ENCODE data around the gene SEPTIN10.

- TF ChIP-seq CTCF (IDR thresholded peaks at IDR 0.05 in 2 of 3, conservative IDR thresholded peaks at IDR 0.05 in 1 of 3; ENCODE audit: borderline replicate concordance in 1 of 3, insufficient read depth in 1 of 3, low read depth in 2 of 3, low read length in 2 of 3) (no peak), POLR2A (IDR thresholded peaks at IDR 0.05; ENCODE audit: borderline replicate concordance, extremely low read depth, insufficient read depth, insufficient read length) (no peak), EZH2phosphoT487 (IDR thresholded peaks at IDR 0.05; ENCODE audit: borderline replicate concordance) (no peak), YY1 (IDR thresholded peaks at IDR 0.05; ENCODE audit: extremely low read depth, insufficient replicate concordance, low read depth, low read length) (no peak), MAX (IDR thresholded peaks at IDR 0.05) (no peak), ELF1 (IDR thresholded peaks at IDR 0.05; ENCODE audit: borderline replicate concordance, low read depth) (no peak), ZNF274 (IDR thresholded peaks at IDR 0.05; ENCODE audit: low read depth, low read length) (no peak), POLR2AphosphoS5 (IDR thresholded peaks at IDR 0.05; ENCODE audit: low read depth, low read length) (no peak), EZH2 (IDR thresholded peaks at IDR 0.05) (no peak), REST (IDR thresholded peaks at IDR 0.05; ENCODE audit: low read depth) (no peak), ATF3 (IDR thresholded peaks at IDR 0.05) (no peak), TCF7L2 (IDR thresholded peaks at IDR 0.05; ENCODE audit: borderline replicate concordance, extremely low read depth, insufficient read depth, insufficient read length) (no peak)
These were observed 10.2 kb upstream of the SEPTIN10 start for GRCh38 chr2:109623923-109624322.
